SU-DHL-6 (cell line): ENCODE results near the gene NFATC3.
"Not testable (repeated sequence)": the region's sequence is repeated elsewhere in the genome, so short reads cannot be mapped to it uniquely, and the experiment has no call there.

Experiments
- H2AFZ ChIP-seq: fragments of 200-600 bp; sonication (generic); 2 replicates; pipeline ENCODE4 v1.6.1; 2014; ENCODE audit warnings: low read depth, mild to moderate bottlenecking, moderate library complexity, mixed read lengths, antibody characterized with exemption, low read length; ENCODE audit not compliant: severe bottlenecking
- H3F3A ChIP-seq: fragments of 200-600 bp; shearing (Covaris generic); 2 replicates; pipeline ENCODE4 v1.6.0; 2016; ENCODE audit warnings: antibody characterized with exemption, mild to moderate bottlenecking; ENCODE audit not compliant: insufficient read depth
- H3K27ac ChIP-seq: fragments of 200-600 bp; sonication (generic); 2 replicates; pipeline ENCODE4 v1.5.1; 2016; ENCODE audit warnings: low read depth, mild to moderate bottlenecking, low read length, moderate library complexity, mixed read lengths
- H3K27me3 ChIP-seq: fragments of 200-600 bp; sonication (generic), shearing (Covaris generic); 2 replicates; pipeline ENCODE4 v1.6.0; 2014; ENCODE audit warnings: mild to moderate bottlenecking, low read length
- H3K36me3 ChIP-seq: fragments of 200-600 bp; sonication (generic); 2 replicates; pipeline ENCODE4 v1.6.1; 2014; ENCODE audit warnings: mild to moderate bottlenecking, low read length, mixed read lengths
- H3K4me2 ChIP-seq: fragments of 300-600, 200-600 bp; shearing (Covaris generic), sonication (generic); 2 replicates; pipeline ENCODE4 v1.6.0; 2014; ENCODE audit warnings: low read length, low read depth, mild to moderate bottlenecking; ENCODE audit not compliant: poor library complexity, severe bottlenecking
- H3K4me3 ChIP-seq: fragments of 200-600 bp; sonication (generic); 2 replicates; pipeline ENCODE4 v1.5.1; 2014; ENCODE audit warnings: antibody characterized with exemption, low read length, mild to moderate bottlenecking, mixed read lengths; ENCODE audit not compliant: insufficient read depth, poor library complexity, severe bottlenecking
- H3K79me2 ChIP-seq: fragments of 200-600 bp; sonication (generic); 2 replicates; pipeline ENCODE4 v1.6.1; 2014; ENCODE audit warnings: mild to moderate bottlenecking, low read length, moderate library complexity; ENCODE audit not compliant: insufficient read depth
- H3K9ac ChIP-seq: fragments of 200-600 bp; sonication (generic); 2 replicates; pipeline ENCODE4 v1.7.0; 2014; ENCODE audit warnings: mild to moderate bottlenecking, low read length
- H3K9me2 ChIP-seq: fragments of 200-600 bp; sonication (generic); replicated peaks from 2 replicates; pipeline ENCODE4 v1.6.1; 2014; ENCODE audit warnings: low read length; ENCODE audit not compliant: insufficient read depth
- H3K9me3 ChIP-seq: fragments of 200-600 bp; sonication (generic); 2 replicates; pipeline ENCODE4 v1.6.1; 2014; ENCODE audit warnings: low read length, mixed read lengths; ENCODE audit not compliant: insufficient read depth
- H4K20me1 ChIP-seq: fragments of 200-600 bp; sonication (generic); 2 replicates; pipeline ENCODE4 v1.6.1; 2014; ENCODE audit warnings: low read depth, mild to moderate bottlenecking, antibody characterized with exemption, low read length, moderate library complexity, mixed read lengths
- EZH2phosphoT487 ChIP-seq: fragments of 200-600 bp; sonication (generic), shearing (Covaris generic); conservative IDR thresholded peaks from 2 replicates; pipeline ENCODE4 v1.6.1; 2018; ENCODE audit warnings: mild to moderate bottlenecking, antibody characterized with exemption, low read length, moderate library complexity, mixed read lengths
- TF ChIP-seq, protein P1 (sequence below): fragments of 200-600 bp; sonication (generic); IDR thresholded peaks from one replicate; pipeline ENCODE4 v1.5.1; 2017; ENCODE audit warnings: antibody characterized with exemption, mild to moderate bottlenecking, low read length, moderate library complexity; ENCODE audit not compliant: insufficient read depth, poor library complexity, severe bottlenecking

NFATC3 gene

DNA sequence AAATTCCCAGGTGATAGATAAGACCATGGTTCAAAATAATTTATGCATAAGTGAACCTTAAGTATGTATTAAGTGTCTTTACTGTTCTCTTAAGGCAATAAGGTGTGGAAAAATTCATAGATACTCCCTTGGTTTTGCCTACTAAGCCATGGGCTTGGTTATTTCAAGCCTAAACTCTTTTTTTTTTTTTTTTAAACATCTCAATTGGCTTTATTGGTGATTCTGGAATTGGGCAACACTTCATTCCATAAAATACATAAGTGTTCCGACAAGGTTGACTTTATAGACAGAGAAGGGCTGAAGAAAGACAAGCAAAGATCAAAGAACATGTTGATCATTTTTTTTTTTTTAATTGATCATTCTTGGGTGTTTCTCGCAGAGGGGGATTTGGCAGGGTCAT is 77.2 kb downstream of the NFATC3 start:
- Histone ChIP-seq H3K9ac (no peak overlapping the region), H3K27ac (no peak overlapping the region), H3K36me3 (peaks cover 9% of the 10 kb centered on the region; the same call in 1 of the 2 replicates), H3K4me2 (no peak overlapping the region), H3F3A (no peaks in the 10 kb centered on the region), H3K27me3 (no peaks in the 10 kb centered on the region), H4K20me1 (no peaks in the 10 kb centered on the region), H3K79me2 (no peaks in the 10 kb centered on the region), H3K9me2 (no peaks in the 10 kb centered on the region), H2AFZ (no peak overlapping the region), H3K4me3 (no peak overlapping the region), H3K9me3 (no peaks in the 10 kb centered on the region)
- TF ChIP-seq EZH2phosphoT487: no peak
- TF ChIP-seq, protein P1, sequence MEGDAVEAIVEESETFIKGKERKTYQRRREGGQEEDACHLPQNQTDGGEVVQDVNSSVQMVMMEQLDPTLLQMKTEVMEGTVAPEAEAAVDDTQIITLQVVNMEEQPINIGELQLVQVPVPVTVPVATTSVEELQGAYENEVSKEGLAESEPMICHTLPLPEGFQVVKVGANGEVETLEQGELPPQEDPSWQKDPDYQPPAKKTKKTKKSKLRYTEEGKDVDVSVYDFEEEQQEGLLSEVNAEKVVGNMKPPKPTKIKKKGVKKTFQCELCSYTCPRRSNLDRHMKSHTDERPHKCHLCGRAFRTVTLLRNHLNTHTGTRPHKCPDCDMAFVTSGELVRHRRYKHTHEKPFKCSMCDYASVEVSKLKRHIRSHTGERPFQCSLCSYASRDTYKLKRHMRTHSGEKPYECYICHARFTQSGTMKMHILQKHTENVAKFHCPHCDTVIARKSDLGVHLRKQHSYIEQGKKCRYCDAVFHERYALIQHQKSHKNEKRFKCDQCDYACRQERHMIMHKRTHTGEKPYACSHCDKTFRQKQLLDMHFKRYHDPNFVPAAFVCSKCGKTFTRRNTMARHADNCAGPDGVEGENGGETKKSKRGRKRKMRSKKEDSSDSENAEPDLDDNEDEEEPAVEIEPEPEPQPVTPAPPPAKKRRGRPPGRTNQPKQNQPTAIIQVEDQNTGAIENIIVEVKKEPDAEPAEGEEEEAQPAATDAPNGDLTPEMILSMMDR: no peak

DNA sequence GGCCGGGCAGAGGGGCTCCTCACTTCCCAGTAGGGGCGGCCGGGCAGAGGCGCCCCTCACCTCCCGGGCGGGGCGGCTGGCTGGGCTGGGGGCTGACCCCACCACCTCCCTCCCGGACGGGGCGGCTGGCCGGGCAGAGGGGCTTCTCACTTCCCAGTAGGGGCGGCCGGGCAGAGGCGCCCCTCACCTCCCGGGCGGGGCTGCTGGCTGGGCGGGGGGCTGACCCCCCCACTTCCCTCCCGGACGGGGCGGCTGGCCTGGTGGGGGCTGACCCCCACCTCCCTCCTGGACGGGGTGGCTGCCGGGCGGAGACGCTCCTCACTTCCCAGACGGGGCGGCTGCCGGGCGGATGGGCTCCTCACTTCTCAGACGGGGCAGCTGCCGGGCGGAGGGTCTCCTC is 78.1 kb downstream of the NFATC3 start:
- not testable (repeated sequence) for H3K9ac ChIP-seq, H3K4me3 ChIP-seq, H3K36me3 ChIP-seq, H3K27ac ChIP-seq, H4K20me1 ChIP-seq, H3K79me2 ChIP-seq, H3K9me2 ChIP-seq, H3K9me3 ChIP-seq, H2AFZ ChIP-seq, H3K4me2 ChIP-seq, H3K27me3 ChIP-seq, H3F3A ChIP-seq

DNA sequence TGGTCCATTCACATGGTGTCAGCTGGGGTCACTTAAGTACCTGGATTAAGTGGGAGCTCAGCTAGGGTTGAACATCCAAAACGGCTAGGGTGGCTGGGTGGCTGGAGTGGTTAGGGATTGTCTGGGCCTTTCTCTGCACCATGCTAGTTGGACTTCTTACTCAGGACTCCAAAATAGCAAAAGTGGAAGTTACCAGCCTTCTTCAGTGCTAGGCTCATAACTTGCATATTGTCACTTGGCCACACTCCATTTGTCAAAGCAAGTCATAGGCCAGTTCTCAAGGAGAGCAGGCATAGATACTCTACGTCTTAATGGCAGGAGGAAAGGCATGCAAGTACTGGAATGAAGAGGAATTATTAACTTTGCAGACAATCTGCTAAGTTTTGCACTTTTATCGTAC is 81.1 kb downstream of the NFATC3 start:
- H3K4me3 ChIP-seq: no peak overlapping the region
- no peak for TF ChIP-seq EZH2phosphoT487
- TF ChIP-seq, protein P1: no peak
- no peaks in the 10 kb centered on the region for H3K9me3 ChIP-seq
- no peaks in the 10 kb centered on the region for H3K9me2 ChIP-seq
- H4K20me1 ChIP-seq: no peaks in the 10 kb centered on the region
- H3K79me2 ChIP-seq: no peaks in the 10 kb centered on the region
- peaks cover 5% of the 10 kb centered on the region; the same call in 1 of the 2 replicates for H3K36me3 ChIP-seq
- H3K4me2 ChIP-seq: no peak overlapping the region
- H3K9ac ChIP-seq: no peak overlapping the region
- no peaks in the 10 kb centered on the region for H3F3A ChIP-seq
- no peaks in the 10 kb centered on the region for H3K27me3 ChIP-seq
- no peak overlapping the region for H3K27ac ChIP-seq
- H2AFZ ChIP-seq: no peak overlapping the region

DNA sequence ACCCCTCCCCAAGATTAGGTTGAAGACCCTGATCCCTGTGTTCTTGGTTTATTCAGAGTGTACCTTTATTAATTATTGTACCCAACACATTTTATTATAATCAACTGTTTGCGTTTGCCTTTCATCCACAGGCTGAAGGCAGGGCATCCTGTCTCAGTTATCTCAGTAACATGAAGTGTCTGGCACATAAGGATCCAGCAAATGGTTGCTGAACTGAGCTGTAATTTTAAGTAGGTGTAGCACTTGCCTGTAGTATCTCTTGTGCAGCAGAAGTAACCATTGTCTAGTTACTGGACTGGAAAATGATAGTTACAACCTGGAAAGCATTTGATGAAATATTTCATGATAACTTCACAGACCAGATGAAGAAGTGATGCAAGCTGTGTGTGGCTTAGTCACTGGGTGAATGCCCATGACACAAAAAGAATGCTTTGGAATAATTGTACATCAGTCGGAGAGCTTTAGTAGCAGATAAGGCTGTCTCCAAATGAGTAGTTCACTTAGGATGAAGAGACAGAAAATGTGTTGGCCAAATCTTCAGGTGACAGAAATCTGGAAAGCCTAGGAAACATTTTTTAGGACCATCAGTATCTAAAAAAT is 94.1 kb downstream of the NFATC3 start:
- no peaks in the 10 kb centered on the region for H3K9me3 ChIP-seq
- H3K9me2 ChIP-seq: no peaks in the 10 kb centered on the region
- no peak overlapping the region for H3K4me3 ChIP-seq
- no peak overlapping the region for H3K27ac ChIP-seq
- H3F3A ChIP-seq: peaks cover 2% of the 10 kb centered on the region; the same call in 1 of the 2 replicates
- H3K79me2 ChIP-seq: no peaks in the 10 kb centered on the region
- peaks cover 15% of the 10 kb centered on the region; the same call in 1 of the 2 replicates for H3K36me3 ChIP-seq
- H3K4me2 ChIP-seq: no peak overlapping the region
- no peak for TF ChIP-seq EZH2phosphoT487
- TF ChIP-seq, protein P1: no peak
- no peaks in the 10 kb centered on the region for H4K20me1 ChIP-seq
- H2AFZ ChIP-seq: no peak overlapping the region
- H3K27me3 ChIP-seq: no peaks in the 10 kb centered on the region
- no peak overlapping the region for H3K9ac ChIP-seq
